GM12801 (cell line): ENCODE results near the gene ARF3.

ENCODE experiments used
- TF ChIP-seq, protein P1 (sequence below): IDR thresholded peaks from one replicate; pipeline ENCODE4 v1.5.1; 2011; ENCODE audit warnings: control low read depth; ENCODE audit not compliant: insufficient read length; ENCODE audit errors: extremely low read depth

The ARF3 gene

DNA sequence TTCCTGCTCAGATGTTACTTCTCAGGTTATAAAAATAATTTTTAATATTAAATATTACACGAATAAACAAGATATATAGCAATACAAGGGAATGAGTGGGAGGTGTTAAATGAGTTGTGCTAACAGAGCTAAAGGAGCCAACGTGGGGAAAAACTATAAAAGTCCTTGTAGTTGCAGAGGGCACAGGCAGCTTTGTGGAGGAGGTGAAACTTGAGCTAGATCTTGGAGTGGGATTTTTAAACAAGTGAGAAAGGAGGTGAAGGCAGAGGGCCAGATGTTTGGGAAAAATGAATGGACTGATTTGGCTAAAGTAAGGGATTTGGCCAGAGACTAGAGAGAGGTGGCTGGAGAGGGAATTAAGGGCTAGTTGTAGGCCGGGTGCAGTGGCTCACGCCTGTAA lies 26.8 kb downstream of the ARF3 start:
- TF ChIP-seq, protein P1, sequence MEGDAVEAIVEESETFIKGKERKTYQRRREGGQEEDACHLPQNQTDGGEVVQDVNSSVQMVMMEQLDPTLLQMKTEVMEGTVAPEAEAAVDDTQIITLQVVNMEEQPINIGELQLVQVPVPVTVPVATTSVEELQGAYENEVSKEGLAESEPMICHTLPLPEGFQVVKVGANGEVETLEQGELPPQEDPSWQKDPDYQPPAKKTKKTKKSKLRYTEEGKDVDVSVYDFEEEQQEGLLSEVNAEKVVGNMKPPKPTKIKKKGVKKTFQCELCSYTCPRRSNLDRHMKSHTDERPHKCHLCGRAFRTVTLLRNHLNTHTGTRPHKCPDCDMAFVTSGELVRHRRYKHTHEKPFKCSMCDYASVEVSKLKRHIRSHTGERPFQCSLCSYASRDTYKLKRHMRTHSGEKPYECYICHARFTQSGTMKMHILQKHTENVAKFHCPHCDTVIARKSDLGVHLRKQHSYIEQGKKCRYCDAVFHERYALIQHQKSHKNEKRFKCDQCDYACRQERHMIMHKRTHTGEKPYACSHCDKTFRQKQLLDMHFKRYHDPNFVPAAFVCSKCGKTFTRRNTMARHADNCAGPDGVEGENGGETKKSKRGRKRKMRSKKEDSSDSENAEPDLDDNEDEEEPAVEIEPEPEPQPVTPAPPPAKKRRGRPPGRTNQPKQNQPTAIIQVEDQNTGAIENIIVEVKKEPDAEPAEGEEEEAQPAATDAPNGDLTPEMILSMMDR: no peak

DNA sequence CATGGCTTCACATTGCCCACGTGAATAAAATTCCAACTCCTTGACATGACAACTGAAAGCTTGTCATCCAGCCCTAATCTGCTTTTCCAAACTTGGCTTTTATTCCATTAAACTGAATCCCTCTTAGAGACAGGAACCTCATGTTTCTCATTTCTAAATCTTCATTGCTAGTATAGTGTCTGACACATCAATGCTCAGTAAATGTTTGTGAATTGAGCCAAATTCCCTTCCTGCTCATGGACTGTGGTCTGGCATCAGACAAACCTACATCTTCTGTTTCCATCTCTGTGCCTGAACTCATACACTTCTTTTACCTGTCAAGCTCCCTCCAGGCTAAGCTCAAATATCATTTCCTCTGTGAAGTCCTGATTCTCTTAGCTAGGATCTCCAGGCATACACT lies 27.7 kb downstream of the ARF3 start:
- TF ChIP-seq, protein P1: no peak

DNA sequence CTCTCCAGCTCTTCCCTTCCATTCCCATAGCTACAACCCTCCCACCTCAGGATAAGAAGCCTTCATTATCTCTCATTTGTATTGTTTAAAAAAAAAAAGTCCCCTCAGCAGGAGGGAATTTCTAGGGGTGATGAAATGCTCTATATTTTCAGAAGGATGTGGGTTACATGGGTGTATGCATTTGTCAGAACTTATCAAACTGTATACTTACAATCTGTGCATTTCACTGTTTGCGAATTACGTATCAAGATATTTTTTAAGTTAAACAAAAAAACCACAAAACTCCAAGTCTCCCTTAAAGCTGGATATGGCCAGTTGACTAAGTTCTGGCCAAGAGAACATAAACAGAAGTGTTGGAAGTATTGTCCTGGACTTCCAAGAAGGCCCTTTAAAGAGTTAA lies 30.0 kb downstream of the ARF3 start:
- TF ChIP-seq, protein P1: no peak

DNA sequence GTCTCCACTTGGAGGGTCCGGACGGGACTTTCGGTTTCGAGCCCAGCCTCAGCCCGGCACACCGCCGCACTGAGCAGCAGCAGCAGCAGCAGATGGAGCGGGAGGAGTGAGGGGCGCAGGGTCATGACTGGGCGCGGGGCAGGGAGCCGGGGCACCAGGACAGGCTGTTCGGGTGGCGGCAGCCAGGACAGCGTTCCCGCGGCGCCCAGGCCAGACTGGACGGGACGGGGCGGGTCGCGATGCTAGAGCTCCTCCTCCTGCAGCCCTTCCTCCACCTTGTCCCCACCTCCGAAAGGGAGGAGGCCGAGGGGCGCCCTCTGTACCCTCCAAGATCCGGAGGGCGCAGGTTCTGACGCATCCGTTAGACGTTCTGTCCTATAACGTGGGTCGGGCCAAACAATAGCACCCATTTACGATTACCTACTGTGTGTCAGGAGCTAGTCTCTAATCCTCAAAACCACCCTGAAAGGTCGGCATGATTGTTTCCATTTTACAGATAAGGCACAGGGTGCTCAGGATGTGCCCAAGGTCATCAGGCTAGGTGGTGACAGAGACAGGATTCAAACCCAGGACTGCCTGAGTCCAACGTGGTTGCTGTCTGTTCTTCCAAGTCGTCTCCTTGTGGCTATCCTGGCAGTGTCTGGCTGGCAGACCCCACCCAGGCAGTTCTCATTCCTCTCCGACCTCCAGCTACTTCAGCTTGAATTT lies 31.8 kb downstream of the ARF3 start, which contains the start of gene FKBP11:
Gene FKBP11, minus strand, starts transcription at position 189 of the 708 bp plus-strand sequence. Its CDS starts 64 bp downstream, at position 125.
- TF ChIP-seq, protein P1: no peak

DNA sequence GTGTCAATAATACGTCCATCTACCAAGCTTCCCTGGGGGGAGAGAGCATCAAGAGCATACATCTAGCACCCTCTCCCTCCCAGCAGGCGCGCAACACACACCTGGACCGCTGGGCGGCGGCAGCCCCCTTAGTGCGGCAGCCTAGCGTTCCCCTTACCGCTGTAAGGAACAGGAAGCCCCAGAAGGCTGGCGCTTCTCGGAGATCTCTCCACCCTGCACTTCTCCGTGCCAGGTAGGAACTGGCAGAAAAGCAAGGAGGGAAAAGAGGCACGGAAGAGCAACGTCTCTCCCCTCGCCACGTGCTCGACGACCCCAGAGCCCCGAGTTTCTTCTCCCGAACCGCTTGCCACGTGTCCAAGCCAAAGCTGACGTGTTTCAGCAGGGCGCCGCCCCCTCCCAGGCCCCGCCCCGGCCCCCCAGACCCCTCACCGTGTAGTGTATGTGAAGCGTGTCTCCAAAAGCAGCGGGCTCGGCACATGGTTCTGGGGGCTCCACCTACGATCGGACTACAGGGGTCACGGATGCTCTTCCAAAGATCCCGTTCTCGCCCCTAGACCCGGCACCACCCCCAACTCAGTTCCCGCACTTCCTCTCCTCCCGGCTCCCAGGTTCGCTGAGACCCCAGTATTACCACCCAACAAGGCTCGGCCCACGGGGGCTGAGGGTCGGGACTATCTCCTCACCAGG lies 32.5 kb downstream of the ARF3 start:
- TF ChIP-seq, protein P1: no peak

DNA sequence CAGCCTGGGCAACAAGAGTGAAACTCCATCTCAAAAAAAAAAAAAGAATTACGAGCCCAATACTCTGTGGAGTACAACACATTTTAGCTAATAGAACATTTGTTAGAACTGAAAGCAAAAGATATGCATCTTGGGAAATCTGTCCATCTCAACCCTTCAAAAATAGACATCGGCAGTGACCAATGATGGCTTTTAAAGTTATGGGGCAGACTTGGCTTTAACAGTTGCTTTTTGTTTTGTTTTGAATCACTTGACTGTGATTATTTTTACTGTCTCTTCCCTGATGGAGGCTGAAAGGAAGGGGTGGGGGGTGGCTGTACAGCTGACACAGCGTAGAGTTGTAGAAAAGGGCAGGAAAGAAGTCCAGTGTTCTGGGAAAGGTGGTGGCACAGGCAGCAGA lies 34.2 kb downstream of the ARF3 start:
- TF ChIP-seq, protein P1: no peak

DNA sequence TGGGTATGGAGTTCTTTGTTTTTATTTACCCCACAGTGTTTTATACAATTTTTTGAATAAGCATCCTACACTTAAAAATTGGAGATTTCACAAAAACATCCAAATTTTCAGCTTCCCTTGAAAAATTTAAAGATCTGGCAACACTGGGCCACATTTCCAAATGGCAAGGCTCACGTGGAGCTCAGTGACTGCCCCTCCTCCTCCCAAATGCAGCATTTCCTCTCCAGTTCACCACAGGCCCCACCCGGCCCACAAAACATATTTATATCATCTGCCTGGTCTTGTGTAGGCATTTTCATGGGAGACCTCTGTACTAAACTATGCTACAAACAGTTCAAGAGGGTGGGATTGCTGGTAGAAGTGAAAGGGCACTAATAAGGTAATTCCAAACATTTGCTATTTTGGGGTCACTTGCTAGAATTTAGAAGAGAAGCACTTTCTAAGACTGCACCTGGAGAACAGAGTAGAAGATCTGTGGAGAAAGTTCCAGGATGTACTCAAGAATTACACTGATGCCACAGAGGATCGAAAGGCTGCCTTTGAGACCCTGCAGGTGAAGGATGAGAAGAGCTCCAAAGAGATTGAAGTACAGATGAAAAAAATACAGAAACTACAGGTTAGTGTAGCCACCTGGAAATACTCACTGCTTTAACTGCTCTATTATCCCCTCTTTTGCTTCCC lies 39.3 kb downstream of the ARF3 start:
- TF ChIP-seq, protein P1: no peak
